Endothelial cell of umbilical vein (primary cell): ENCODE results near the gene CRYBG3.

Experiments
- CTCF ChIP-seq, 2 donors: IDR thresholded peaks; 1 replicate in 1 of 2; 2 replicates in 1 of 2; pipeline ENCODE4 v1.5.1; 2011; ENCODE audit warnings: low read length in 2 of 2, mild to moderate bottlenecking in 2 of 2, moderate library complexity in 2 of 2, control low read depth in 1 of 2, inconsistent platforms in 1 of 2, low read depth in 1 of 2; ENCODE audit not compliant: insufficient read depth in 1 of 2; ENCODE audit errors: extremely low read depth in 1 of 2
- EZH2 ChIP-seq: IDR thresholded peaks from 2 replicates; pipeline ENCODE4 v1.6.1; 2012; ENCODE audit warnings: borderline replicate concordance, low read depth, mild to moderate bottlenecking, moderate library complexity, low read length, inconsistent platforms; ENCODE audit not compliant: severe bottlenecking
- FOS ChIP-seq: IDR thresholded peaks from 2 replicates; pipeline ENCODE4 v1.6.1; 2011; ENCODE audit warnings: mild to moderate bottlenecking, low read length, moderate library complexity, borderline replicate concordance; ENCODE audit not compliant: insufficient read depth
- MAX ChIP-seq: IDR thresholded peaks from 2 replicates; pipeline ENCODE4 v1.6.1; 2011; ENCODE audit not compliant: insufficient read depth, insufficient read length
- MYC ChIP-seq: IDR thresholded peaks from one replicate; pipeline ENCODE4 v1.6.1; 2011; ENCODE audit warnings: mild to moderate bottlenecking, low read depth, low read length
- POLR2A ChIP-seq: IDR thresholded peaks from 2 replicates; pipeline ENCODE4 v1.6.1; 2012; ENCODE audit warnings: low read depth, mild to moderate bottlenecking, control low read depth, low read length
- POLR2AphosphoS5 ChIP-seq: IDR thresholded peaks from 2 replicates; pipeline ENCODE4 v1.6.1; 2012; ENCODE audit warnings: low read depth, mild to moderate bottlenecking, control low read depth, low read length, moderate library complexity; ENCODE audit not compliant: insufficient read depth

- no peak for TF ChIP-seq POLR2A
- no peak for TF ChIP-seq CTCF (IDR thresholded peaks at IDR 0.05; ENCODE audit: extremely low read depth in 1 of 2, insufficient read depth in 1 of 2, low read depth in 1 of 2, low read length in 2 of 2)
- TF ChIP-seq POLR2AphosphoS5 = no peak
- no peak for TF ChIP-seq EZH2
- TF ChIP-seq FOS = no peak
- no peak for TF ChIP-seq MAX
- TF ChIP-seq MYC = no peak
These were observed 6.1 kb downstream of the CRYBG3 start for GRCh38 chr3:97827741-97828471.
